Mesenchymal stem cell (in vitro differentiated cells and primary cell): ENCODE measurements around the gene KLF11.

Experiments used
- DNase-seq: peaks from one replicate; pipeline ENCODE4 v3.0.0-alpha.2; 2013
- H2AFZ ChIP-seq: one replicate; pipeline ENCODE4 v1.6.1; 2013; ENCODE audit warnings: low read depth, mild to moderate bottlenecking, control low read depth, inconsistent platforms, low read length, moderate library complexity
- H2AK5ac ChIP-seq: 2 replicates; pipeline ENCODE4 v1.6.1; 2013; ENCODE audit warnings: low read length, moderate library complexity, mild to moderate bottlenecking, inconsistent platforms; ENCODE audit not compliant: severe bottlenecking
- H2BK120ac ChIP-seq: one replicate; pipeline ENCODE4 v1.6.1; 2013; ENCODE audit warnings: low read depth, mild to moderate bottlenecking, inconsistent platforms, low read length, moderate library complexity
- H2BK12ac ChIP-seq, 2 experiments: one replicate each; pipeline ENCODE4 v1.6.1; 2013; ENCODE audit warnings: inconsistent platforms in 2 of 2, low read length in 2 of 2, mild to moderate bottlenecking in 2 of 2, moderate library complexity in 2 of 2, control low read depth in 1 of 2
- H2BK15ac ChIP-seq: one replicate; pipeline ENCODE4 v1.6.1; 2013; ENCODE audit warnings: mild to moderate bottlenecking, low read depth, inconsistent platforms; ENCODE audit not compliant: poor library complexity, severe bottlenecking
- H2BK5ac ChIP-seq: 2 replicates; pipeline ENCODE4 v1.6.1; 2013; ENCODE audit warnings: low read depth, mild to moderate bottlenecking, low read length, control low read depth, inconsistent platforms; ENCODE audit not compliant: poor library complexity, severe bottlenecking
- H3K14ac ChIP-seq, 2 experiments: one replicate each; pipeline ENCODE4 v1.6.1; 2013; ENCODE audit warnings: inconsistent platforms in 2 of 2, low read length in 2 of 2, control low read depth in 1 of 2, mild to moderate bottlenecking in 1 of 2, moderate library complexity in 1 of 2
- H3K18ac ChIP-seq, 2 experiments: one replicate each; pipeline ENCODE4 v1.6.1; 2013; ENCODE audit warnings: inconsistent platforms in 2 of 2, low read length in 2 of 2, control low read depth in 1 of 2, low read depth in 1 of 2, mild to moderate bottlenecking in 1 of 2
- H3K23ac ChIP-seq, 2 experiments: one replicate each; pipeline ENCODE4 v1.6.1; 2013; ENCODE audit warnings: inconsistent platforms in 2 of 2, low read length in 2 of 2, mild to moderate bottlenecking in 2 of 2, moderate library complexity in 2 of 2, control low read depth in 1 of 2
- H3K27ac ChIP-seq: 2 replicates; pipeline ENCODE4 v1.5.1; 2013; ENCODE audit warnings: mild to moderate bottlenecking, moderate library complexity, low read length, control low read depth, inconsistent platforms; ENCODE audit not compliant: poor library complexity, severe bottlenecking
- H3K27me3 ChIP-seq, 2 experiments: 2 replicates each; pipeline versions ENCODE4 v1.6.1 to v1.7.0; 2013; ENCODE audit warnings: low read length in 2 of 2, mild to moderate bottlenecking in 2 of 2, moderate library complexity in 2 of 2, control low read depth in 1 of 2, inconsistent platforms in 1 of 2; ENCODE audit not compliant: control insufficient read depth in 1 of 2, insufficient read depth in 1 of 2
- H3K36me3 ChIP-seq, 2 experiments: 2 replicates each; pipeline versions ENCODE4 v1.6.1 to v1.7.0; 2013; ENCODE audit warnings: low read length in 2 of 2, control low read depth in 1 of 2, inconsistent platforms in 1 of 2, low read depth in 1 of 2, mild to moderate bottlenecking in 1 of 2; ENCODE audit not compliant: insufficient read depth in 2 of 2, control insufficient read depth in 1 of 2
- H3K4ac ChIP-seq, 2 experiments: one replicate each; pipeline ENCODE4 v1.6.1; 2013; ENCODE audit warnings: inconsistent platforms in 2 of 2, low read length in 2 of 2, mild to moderate bottlenecking in 2 of 2, moderate library complexity in 2 of 2, control low read depth in 1 of 2, low read depth in 1 of 2
- H3K4me1 ChIP-seq: 2 replicates; pipeline ENCODE4 v1.6.1; 2013; ENCODE audit warnings: low read depth, low read length, control low read depth; ENCODE audit not compliant: control insufficient read depth, insufficient read depth
- H3K4me2 ChIP-seq: 2 replicates; pipeline ENCODE4 v1.6.1; 2013; ENCODE audit warnings: low read length, mild to moderate bottlenecking, inconsistent platforms; ENCODE audit not compliant: poor library complexity, severe bottlenecking
- H3K4me3 ChIP-seq, 2 experiments: 2 replicates each; pipeline versions ENCODE4 v1.5.1 to v1.7.0; 2013; ENCODE audit warnings: low read length in 2 of 2, mild to moderate bottlenecking in 2 of 2, control low read depth in 1 of 2, low read depth in 1 of 2; ENCODE audit not compliant: insufficient read depth in 1 of 2
- H3K79me1 ChIP-seq: replicated peaks from 2 replicates; pipeline ENCODE4 v1.6.1; 2013; ENCODE audit warnings: mild to moderate bottlenecking, control low read depth, low read length, inconsistent platforms; ENCODE audit not compliant: poor library complexity, severe bottlenecking
- H3K9ac ChIP-seq: 2 replicates; pipeline ENCODE4 v1.7.0; 2013; ENCODE audit warnings: mild to moderate bottlenecking, low read length, moderate library complexity
- H3K9me3 ChIP-seq: 2 replicates; pipeline ENCODE4 v1.7.0; 2013; ENCODE audit warnings: mild to moderate bottlenecking, low read length; ENCODE audit not compliant: control insufficient read depth
- H4K8ac ChIP-seq: one replicate; pipeline ENCODE4 v1.6.1; 2013; ENCODE audit warnings: inconsistent platforms, mild to moderate bottlenecking, low read length, moderate library complexity
- H4K91ac ChIP-seq: one replicate; pipeline ENCODE4 v1.6.1; 2013; ENCODE audit warnings: mild to moderate bottlenecking, low read length, inconsistent platforms
- WGBS: methylation state at CpG from one replicate; pipeline ENCODE4 v1.1.7; 2013; ENCODE audit warnings: mixed read lengths; 5-methylcytosine and 5-hydroxymethylcytosine counted together

Gene KLF11

DNA sequence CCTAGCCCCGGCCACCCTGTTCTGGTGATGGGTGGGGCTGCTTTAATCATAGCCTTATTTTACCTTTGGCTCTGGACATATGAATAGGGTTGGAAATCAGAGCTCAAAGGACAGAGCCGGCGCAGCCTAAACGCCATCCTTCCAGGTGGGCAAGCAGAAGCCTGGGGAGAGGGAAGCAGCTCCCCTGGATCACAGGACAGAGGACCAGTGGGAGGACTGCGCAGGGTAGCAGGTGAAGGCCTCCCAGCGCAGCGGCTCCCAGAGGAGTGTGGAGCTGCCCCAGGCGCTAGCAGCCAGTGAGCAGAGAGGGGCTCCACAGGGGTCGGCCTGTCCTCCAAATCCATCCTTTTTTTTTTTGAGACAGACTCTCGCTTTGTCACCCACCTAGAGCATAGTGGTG, 53.3 kb downstream of the KLF11 start:
- Histone ChIP-seq H3K79me1 (no peaks in the 10 kb centered on the region), H3K4ac (no peak overlapping the region), H2AFZ (no peak overlapping the region), H3K9me3 (peaks cover 6% of the 10 kb centered on the region), H3K14ac (no peak overlapping the region), H4K8ac (no peak overlapping the region), H2BK12ac (no peak overlapping the region), H3K27me3 (peaks cover 0 to 38% of the 10 kb centered on the region in 2 experiments), H3K4me1 (peaks cover 13% of the 10 kb centered on the region), H3K27ac (no peak overlapping the region), H2BK120ac (no peak overlapping the region), H3K23ac (peak overlapping the region in 1 of 2 experiments; percentile 46), H2BK15ac (no peak overlapping the region), H2BK5ac (no peak overlapping the region), H4K91ac (no peak overlapping the region), H3K4me2 (no peak overlapping the region), H3K36me3 (no peaks in the 10 kb centered on the region), H2AK5ac (peak overlapping the region; percentile 95), H3K4me3 (no peak overlapping the region), H3K9ac (no peak overlapping the region), H3K18ac (no peak overlapping the region)
- 87% methylated on average over 10 of the region's 10 CpGs for WGBS
- DNase-seq: no peak

DNA sequence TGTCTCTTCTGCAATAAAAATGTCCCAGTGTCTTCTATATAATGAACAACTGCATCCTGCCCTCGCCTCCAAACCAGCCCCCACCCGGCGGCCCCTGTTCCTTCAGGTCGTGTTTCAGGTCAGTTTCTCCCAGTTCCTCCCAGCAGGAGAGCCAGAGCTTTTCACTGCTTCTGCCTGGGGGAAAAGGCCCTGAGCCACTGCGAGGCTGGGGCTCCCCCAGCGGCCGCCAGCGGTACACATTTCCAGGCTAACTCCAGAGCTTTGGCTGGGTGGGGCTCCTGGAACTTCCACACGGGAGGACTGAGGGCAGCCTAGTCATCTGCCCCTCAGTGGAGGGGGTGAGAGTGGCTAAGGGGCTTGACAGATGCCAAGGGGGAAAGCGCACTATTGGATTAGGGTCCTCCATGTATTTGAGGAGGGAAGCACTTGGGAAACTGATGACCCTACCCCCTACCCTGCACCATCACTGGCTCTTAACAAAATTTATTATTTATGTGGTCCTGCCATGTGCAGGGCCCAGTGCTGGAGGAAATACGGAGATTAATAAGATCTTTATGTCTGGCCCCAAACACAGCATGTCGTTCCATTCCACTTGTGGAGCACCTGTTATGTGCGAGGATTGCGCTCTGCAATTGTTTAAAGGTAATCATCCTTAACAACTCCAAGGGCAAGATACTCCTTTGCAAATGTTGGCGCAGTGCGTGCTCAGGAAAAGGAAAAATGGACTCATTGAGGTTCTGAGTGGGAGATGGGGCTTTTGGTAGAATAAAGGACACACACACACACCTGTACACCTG, 54.2 kb downstream of the KLF11 start:
- H2BK12ac ChIP-seq: no peak overlapping the region
- no peak overlapping the region for H2BK5ac ChIP-seq
- H3K4me3 ChIP-seq: no peak overlapping the region
- no peak overlapping the region for H3K18ac ChIP-seq
- no peak overlapping the region for H4K8ac ChIP-seq
- no peaks in the 10 kb centered on the region for H3K79me1 ChIP-seq
- no peak overlapping the region for H3K14ac ChIP-seq
- H3K4ac ChIP-seq: no peak overlapping the region
- no peak overlapping the region for H2BK15ac ChIP-seq
- H4K91ac ChIP-seq: no peak overlapping the region
- H2BK120ac ChIP-seq: no peak overlapping the region
- no peak overlapping the region for H3K4me2 ChIP-seq
- no peaks in the 10 kb centered on the region for H3K36me3 ChIP-seq
- no peak overlapping the region for H3K23ac ChIP-seq
- no peak overlapping the region for H3K9ac ChIP-seq
- no peak overlapping the region for H3K27ac ChIP-seq
- 27% methylated on average over 13 of the region's 16 CpGs for WGBS
- peak; percentile 68 for DNase-seq
- H2AFZ ChIP-seq: no peak overlapping the region
- no peaks in the 10 kb centered on the region for H3K9me3 ChIP-seq
- H3K27me3 ChIP-seq: peaks cover 0 to 29% of the 10 kb centered on the region in 2 experiments
- peaks cover 13% of the 10 kb centered on the region for H3K4me1 ChIP-seq
- peak overlapping the region; percentile 49 for H2AK5ac ChIP-seq

DNA sequence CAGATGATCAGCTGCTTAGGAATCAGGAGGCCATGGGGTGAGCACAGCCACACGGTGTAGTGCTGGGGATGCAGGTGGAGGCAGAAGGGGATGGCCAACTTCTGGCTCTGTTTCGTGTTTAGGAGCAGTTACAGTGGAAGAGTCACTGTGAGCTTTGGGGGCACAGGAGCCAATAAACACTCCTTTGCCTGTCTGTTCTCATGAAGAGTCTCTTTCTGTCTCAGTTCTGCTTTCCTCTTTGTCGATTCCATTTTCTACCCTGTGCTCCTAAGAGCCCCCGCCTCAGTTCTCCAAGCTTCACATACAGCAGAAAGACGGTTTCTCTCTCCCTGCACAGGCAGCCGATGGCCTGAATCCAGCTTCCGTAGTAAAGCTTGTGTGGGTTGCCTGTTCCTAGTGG, 58.1 kb downstream of the KLF11 start:
- no peak overlapping the region for H3K9ac ChIP-seq
- peak overlapping the region; percentile 53 for H4K91ac ChIP-seq
- H3K18ac ChIP-seq: no peak overlapping the region
- H2AK5ac ChIP-seq: no peak overlapping the region
- H4K8ac ChIP-seq: no peak overlapping the region
- no peak for DNase-seq
- H3K4ac ChIP-seq: no peak overlapping the region
- no peak overlapping the region for H2AFZ ChIP-seq
- no peak overlapping the region for H3K4me3 ChIP-seq
- no peaks in the 10 kb centered on the region for H3K36me3 ChIP-seq
- no peaks in the 10 kb centered on the region for H3K9me3 ChIP-seq
- no peak overlapping the region for H2BK5ac ChIP-seq
- WGBS: 82% methylated on average over 7 of the region's 7 CpGs
- no peak overlapping the region for H3K27ac ChIP-seq
- H2BK120ac ChIP-seq: no peak overlapping the region
- no peak overlapping the region for H2BK12ac ChIP-seq
- H3K14ac ChIP-seq: no peak overlapping the region
- H3K4me2 ChIP-seq: no peak overlapping the region
- H2BK15ac ChIP-seq: no peak overlapping the region
- peaks cover 0 to 3% of the 10 kb centered on the region in 2 experiments for H3K27me3 ChIP-seq
- no peak overlapping the region for H3K23ac ChIP-seq
- H3K4me1 ChIP-seq: peaks cover 13% of the 10 kb centered on the region
- no peaks in the 10 kb centered on the region for H3K79me1 ChIP-seq

DNA sequence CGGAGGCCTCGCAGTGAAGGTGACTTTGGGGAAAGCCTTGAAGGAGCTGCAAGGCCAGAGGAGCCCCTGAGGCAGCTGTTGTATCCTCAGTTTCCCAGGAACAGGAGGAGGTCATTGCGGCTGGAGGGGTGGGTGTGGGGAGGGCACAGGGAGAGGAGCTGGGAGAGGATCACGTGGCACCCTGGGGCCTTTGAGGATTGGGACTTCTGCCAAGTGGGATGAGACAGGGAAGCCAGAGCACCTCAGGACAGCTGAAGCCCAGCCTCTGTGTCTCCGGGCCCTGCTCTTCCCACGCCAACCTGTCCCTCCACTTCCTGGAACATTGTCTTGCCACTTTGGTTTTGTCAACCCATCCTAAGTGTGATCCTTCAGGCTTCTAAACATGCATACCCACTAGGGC, 59.8 kb downstream of the KLF11 start:
- Histone ChIP-seq H2BK120ac (no peak overlapping the region), H3K9ac (no peak overlapping the region), H3K4ac (no peak overlapping the region), H2BK12ac (no peak overlapping the region), H3K4me1 (peaks cover 5% of the 10 kb centered on the region), H3K27ac (no peak overlapping the region), H3K4me2 (no peak overlapping the region), H4K91ac (no peak overlapping the region), H2BK5ac (no peak overlapping the region), H2AK5ac (no peak overlapping the region), H3K9me3 (no peaks in the 10 kb centered on the region), H3K27me3 (peaks cover 0 to 3% of the 10 kb centered on the region in 2 experiments), H2BK15ac (no peak overlapping the region), H2AFZ (no peak overlapping the region), H3K18ac (no peak overlapping the region), H3K36me3 (no peaks in the 10 kb centered on the region), H3K79me1 (no peaks in the 10 kb centered on the region), H3K4me3 (no peak overlapping the region), H4K8ac (no peak overlapping the region), H3K14ac (no peak overlapping the region), H3K23ac (no peak overlapping the region)
- WGBS: 86% methylated on average over 6 of the region's 6 CpGs
- DNase-seq: no peak
